ENCODE measurements around the gene RPS19. TPM values are rescaled to one million over a fixed set of nuclear protein-coding genes. Genes with fewer than 3 reads are reported as not detected.

The RPS19 gene
- total RNA-seq, 1 donor, result 600 TPM

- H3K4me3 ChIP-seq (ENCODE audit: low read depth, low read length), result peak within 1 kb of the TSS; percentile 66
- peak; percentile 33 for DNase-seq (ENCODE audit: low read depth)
- no peak for TF ChIP-seq CTCF (IDR thresholded peaks at IDR 0.05; ENCODE audit: insufficient read depth, low read depth, low read length)
Measured at GRCh38 chr19:41882568-41883462, 22.8 kb downstream of the RPS19 start, which contains the start of gene ARHGEF1. TSS of gene ARHGEF1 (plus strand) at chr19:41883184. CDS start at chr19:41888083, 4,899 bp downstream.

- peak overlapping the region; percentile 66 for H3K4me3 ChIP-seq (ENCODE audit: low read depth, low read length)
- TF ChIP-seq CTCF (IDR thresholded peaks at IDR 0.05; ENCODE audit: insufficient read depth, low read depth, low read length), result no peak
- DNase-seq (ENCODE audit: low read depth), result no peak
Measured at GRCh38 chr19:41883463-41883820, 23.4 kb downstream of the RPS19 start.

GRCh38 chr19:41883821-41884733 is 24.0 kb downstream of the RPS19 start:
- DNase-seq (ENCODE audit: low read depth), result peak; percentile 95
- TF ChIP-seq CTCF (IDR thresholded peaks at IDR 0.05; ENCODE audit: insufficient read depth, low read depth, low read length), result peak; percentile 22
- H3K4me3 ChIP-seq (ENCODE audit: low read depth, low read length), result peak overlapping the region; percentile 66

- no peak for DNase-seq (ENCODE audit: low read depth)
- no peak overlapping the region for H3K4me3 ChIP-seq (ENCODE audit: low read depth, low read length)
- no peak for TF ChIP-seq CTCF (IDR thresholded peaks at IDR 0.05; ENCODE audit: insufficient read depth, low read depth, low read length)
Measured at GRCh38 chr19:41886761-41887710, 27.0 kb downstream of the RPS19 start.

GRCh38 chr19:41887711-41888382 is 27.8 kb downstream of the RPS19 start:
- DNase-seq (ENCODE audit: low read depth), result peak; percentile 34
- no peak for TF ChIP-seq CTCF (IDR thresholded peaks at IDR 0.05; ENCODE audit: insufficient read depth, low read depth, low read length)
- H3K4me3 ChIP-seq (ENCODE audit: low read depth, low read length), result no peak overlapping the region

All from fibroblast of villous mesenchyme (primary cell).